Middle frontal gyrus (tissue), 1 donor: ENCODE measurements around the gene NUP37.

ENCODE experiments used
- DNase-seq: peaks from one replicate; pipeline ENCODE4 v3.0.0-alpha.2; 2015; ENCODE audit warnings: low spot score; ENCODE audit errors: extremely low spot score

Gene NUP37

GRCh38 chr12:102029141-102029540 is 90.8 kb downstream of the NUP37 start:
- no peak for DNase-seq

DNA sequence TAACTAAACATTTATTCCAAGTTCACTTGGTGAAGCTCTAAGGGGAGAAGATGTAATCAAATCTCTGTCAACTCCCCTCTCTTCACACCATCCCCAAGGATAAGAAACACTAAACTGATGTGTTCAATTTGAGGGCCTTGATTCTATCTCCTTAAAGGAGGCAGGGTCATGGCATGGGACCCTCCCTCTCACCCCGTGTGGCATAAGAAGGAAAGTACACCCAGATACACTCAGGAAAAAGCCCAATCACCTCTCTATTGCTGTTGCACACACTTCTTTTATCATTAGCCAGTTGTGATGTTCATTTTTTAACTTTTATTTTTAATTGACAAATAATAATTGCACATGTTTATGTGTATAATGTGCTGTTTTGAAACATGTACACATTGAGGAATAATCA is 93.2 kb downstream of the NUP37 start:
- DNase-seq: no peak

DNA sequence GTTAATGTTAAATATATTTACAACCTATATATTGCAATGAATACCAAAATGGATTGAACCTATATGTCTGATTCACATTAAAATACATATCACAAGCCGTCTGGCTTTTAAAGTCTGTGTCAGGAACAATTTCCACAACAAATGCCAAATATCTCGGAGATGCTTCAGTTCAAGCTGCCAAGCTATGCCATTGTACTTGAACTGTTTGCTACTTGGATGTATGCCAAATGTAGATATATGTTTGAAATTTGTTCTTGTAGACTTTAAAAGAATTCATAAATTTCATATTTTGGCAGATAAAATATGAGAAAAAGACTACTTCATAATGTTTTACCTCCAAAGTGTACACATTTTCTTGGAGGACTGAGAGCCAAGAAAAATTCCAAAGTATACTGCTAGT is 95.1 kb downstream of the NUP37 start:
- DNase-seq: no peak

DNA sequence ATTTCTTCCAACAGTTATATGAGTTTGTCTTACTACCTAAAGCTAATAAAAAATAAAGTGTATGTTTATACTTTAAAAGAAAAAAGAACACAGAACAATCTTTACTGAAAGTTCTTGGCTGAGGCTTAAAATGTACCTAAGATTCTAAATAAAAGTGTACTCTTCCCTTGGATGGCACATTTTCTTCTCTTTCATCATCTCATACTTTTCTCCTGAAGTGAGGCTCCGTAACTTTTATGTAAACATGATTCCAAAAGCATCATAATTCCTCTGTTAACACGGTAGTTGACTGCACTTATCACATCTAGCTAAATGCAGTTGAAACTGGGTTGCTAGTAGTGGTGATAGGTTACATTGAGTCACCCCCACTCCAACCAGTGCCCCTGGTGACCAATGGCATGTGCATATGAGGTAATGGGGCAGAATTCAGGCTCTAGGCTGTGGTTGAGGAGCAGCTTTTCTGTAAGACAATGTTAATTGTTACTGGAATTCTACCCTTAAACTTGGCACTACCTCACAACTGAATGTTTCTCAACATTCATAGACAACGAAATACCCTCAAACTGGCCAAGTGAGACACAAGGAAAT is 96.5 kb downstream of the NUP37 start:
- no peak for DNase-seq
